ENCODE results near the gene PYHIN1. TPM values are rescaled to one million over a fixed set of nuclear protein-coding genes. Genes with fewer than 3 reads are reported as not detected.

Gene PYHIN1
- total RNA-seq, 1 donor = not detected

GRCh38 chr1:158933621-158934020 is 2.3 kb downstream of the PYHIN1 start:
- Histone ChIP-seq H3K27ac (ENCODE audit: low read depth, low read length) (no peak overlapping the region), H3K9me3 (ENCODE audit: low read depth, low read length) (no peaks in the 10 kb centered on the region), H3K4me1 (ENCODE audit: insufficient read depth, low read length) (no peaks in the 10 kb centered on the region), H2AFZ (ENCODE audit: low read length) (no peak overlapping the region), H3K79me2 (ENCODE audit: insufficient read depth, low read length) (no peaks in the 10 kb centered on the region), H4K20me1 (ENCODE audit: insufficient read depth, low read length) (no peaks in the 10 kb centered on the region), H3K4me3 (ENCODE audit: insufficient read depth, low read length) (no peak overlapping the region), H3K4me2 (ENCODE audit: insufficient read depth, low read length) (no peak overlapping the region), H3K36me3 (ENCODE audit: insufficient read depth, low read length) (no peaks in the 10 kb centered on the region), H3K27me3 (ENCODE audit: insufficient read depth, low read length) (no peaks in the 10 kb centered on the region)
- no peak for DNase-seq (ENCODE audit: insufficient read length, low spot score, missing footprints)
- no peak for TF ChIP-seq CTCF (IDR thresholded peaks at IDR 0.05; ENCODE audit: extremely low read depth, low read depth, low read length)

- Histone ChIP-seq H3K27me3 (ENCODE audit: insufficient read depth, low read length) (no peaks in the 10 kb centered on the region), H3K4me1 (ENCODE audit: insufficient read depth, low read length) (no peaks in the 10 kb centered on the region), H3K79me2 (ENCODE audit: insufficient read depth, low read length) (no peaks in the 10 kb centered on the region), H3K36me3 (ENCODE audit: insufficient read depth, low read length) (no peaks in the 10 kb centered on the region), H4K20me1 (ENCODE audit: insufficient read depth, low read length) (no peaks in the 10 kb centered on the region), H2AFZ (ENCODE audit: low read length) (no peak overlapping the region), H3K4me3 (ENCODE audit: insufficient read depth, low read length) (no peak overlapping the region), H3K4me2 (ENCODE audit: insufficient read depth, low read length) (no peak overlapping the region), H3K9me3 (ENCODE audit: low read depth, low read length) (no peaks in the 10 kb centered on the region), H3K27ac (ENCODE audit: low read depth, low read length) (no peak overlapping the region)
- DNase-seq (ENCODE audit: insufficient read length, low spot score, missing footprints) = no peak
- no peak for TF ChIP-seq CTCF (IDR thresholded peaks at IDR 0.05; ENCODE audit: extremely low read depth, low read depth, low read length)
Observed at GRCh38 chr1:158939180-158939579, 7.8 kb downstream of the PYHIN1 start.

- no peaks in the 10 kb centered on the region for H3K4me1 ChIP-seq (ENCODE audit: insufficient read depth, low read length)
- H3K36me3 ChIP-seq (ENCODE audit: insufficient read depth, low read length) = no peaks in the 10 kb centered on the region
- H3K4me3 ChIP-seq (ENCODE audit: insufficient read depth, low read length) = no peak overlapping the region
- H3K9me3 ChIP-seq (ENCODE audit: low read depth, low read length) = no peaks in the 10 kb centered on the region
- TF ChIP-seq CTCF (IDR thresholded peaks at IDR 0.05; ENCODE audit: extremely low read depth, low read depth, low read length) = no peak
- DNase-seq (ENCODE audit: insufficient read length, low spot score, missing footprints) = peak; percentile 38
- no peaks in the 10 kb centered on the region for H4K20me1 ChIP-seq (ENCODE audit: insufficient read depth, low read length)
- H3K79me2 ChIP-seq (ENCODE audit: insufficient read depth, low read length) = no peaks in the 10 kb centered on the region
- H2AFZ ChIP-seq (ENCODE audit: low read length) = no peak overlapping the region
- no peak overlapping the region for H3K4me2 ChIP-seq (ENCODE audit: insufficient read depth, low read length)
- H3K27ac ChIP-seq (ENCODE audit: low read depth, low read length) = no peak overlapping the region
- H3K27me3 ChIP-seq (ENCODE audit: insufficient read depth, low read length) = no peaks in the 10 kb centered on the region
Observed at GRCh38 chr1:158941317-158941716, 10.0 kb downstream of the PYHIN1 start.

- Histone ChIP-seq H2AFZ (ENCODE audit: low read length) (no peak overlapping the region), H4K20me1 (ENCODE audit: insufficient read depth, low read length) (no peaks in the 10 kb centered on the region), H3K4me1 (ENCODE audit: insufficient read depth, low read length) (no peaks in the 10 kb centered on the region), H3K9me3 (ENCODE audit: low read depth, low read length) (no peaks in the 10 kb centered on the region), H3K4me2 (ENCODE audit: insufficient read depth, low read length) (no peak overlapping the region), H3K36me3 (ENCODE audit: insufficient read depth, low read length) (no peaks in the 10 kb centered on the region), H3K27ac (ENCODE audit: low read depth, low read length) (no peak overlapping the region), H3K27me3 (ENCODE audit: insufficient read depth, low read length) (no peaks in the 10 kb centered on the region), H3K79me2 (ENCODE audit: insufficient read depth, low read length) (no peaks in the 10 kb centered on the region), H3K4me3 (ENCODE audit: insufficient read depth, low read length) (no peak overlapping the region)
- DNase-seq (ENCODE audit: insufficient read length, low spot score, missing footprints) = no peak
- TF ChIP-seq CTCF (IDR thresholded peaks at IDR 0.05; ENCODE audit: extremely low read depth, low read depth, low read length) = no peak
Observed at GRCh38 chr1:158942490-158942889, 11.1 kb downstream of the PYHIN1 start.

Data from osteoblast (primary cell).